ENCODE results near the gene SGMS1. TPM values are rescaled to one million over a fixed set of nuclear protein-coding genes. Genes with fewer than 3 reads are reported as not detected.
"Not testable (repeated sequence)": the region's sequence is repeated elsewhere in the genome, so short reads cannot be mapped to it uniquely, and the experiment has no call there.

Gene SGMS1
- total RNA-seq, 1 donor: 61.2 TPM

GRCh38 chr10:50576245-50576815 is 47.4 kb downstream of the SGMS1 start:
- TF ChIP-seq CTCF (IDR thresholded peaks at IDR 0.05; ENCODE audit: insufficient read depth, low read length): no peak
- DNase-seq (ENCODE audit: low read depth): no peak
- H3K4me3 ChIP-seq (ENCODE audit: low read depth, low read length): no peak overlapping the region

GRCh38 chr10:50575477-50576244 is 48.1 kb downstream of the SGMS1 start:
- TF ChIP-seq CTCF (IDR thresholded peaks at IDR 0.05; ENCODE audit: insufficient read depth, low read length): no peak
- no peak for DNase-seq (ENCODE audit: low read depth)
- H3K4me3 ChIP-seq (ENCODE audit: low read depth, low read length): no peak overlapping the region

- no peak for DNase-seq (ENCODE audit: low read depth)
- no peak for TF ChIP-seq CTCF (IDR thresholded peaks at IDR 0.05; ENCODE audit: insufficient read depth, low read length)
- no peak overlapping the region for H3K4me3 ChIP-seq (ENCODE audit: low read depth, low read length)
Observed at GRCh38 chr10:50574931-50575330, 48.8 kb downstream of the SGMS1 start.

GRCh38 chr10:50574305-50574704 is 49.5 kb downstream of the SGMS1 start:
- no peak overlapping the region for H3K4me3 ChIP-seq (ENCODE audit: low read depth, low read length)
- no peak for DNase-seq (ENCODE audit: low read depth)
- peak; percentile 17 for TF ChIP-seq CTCF (IDR thresholded peaks at IDR 0.05; ENCODE audit: insufficient read depth, low read length)

- DNase-seq (ENCODE audit: low read depth): no peak
- no peak for TF ChIP-seq CTCF (IDR thresholded peaks at IDR 0.05; ENCODE audit: insufficient read depth, low read length)
- H3K4me3 ChIP-seq (ENCODE audit: low read depth, low read length): no peak overlapping the region
Observed at GRCh38 chr10:50572017-50572491, 51.7 kb downstream of the SGMS1 start.

- not testable (repeated sequence) for DNase-seq (ENCODE audit: low read depth)
Observed at GRCh38 chr10:50568750-50569149, 55.0 kb downstream of the SGMS1 start.

GRCh38 chr10:50567384-50567783 is 56.4 kb downstream of the SGMS1 start:
- H3K4me3 ChIP-seq (ENCODE audit: low read depth, low read length): no peak overlapping the region
- TF ChIP-seq CTCF (IDR thresholded peaks at IDR 0.05; ENCODE audit: insufficient read depth, low read length): no peak
- DNase-seq (ENCODE audit: low read depth): no peak

More at GRCh38 chr10:50568750-50569149, 55.0 kb downstream of the SGMS1 start:
- not testable (repeated sequence) for H3K4me3 ChIP-seq (ENCODE audit: low read depth, low read length)

Data from fibroblast of the aortic adventitia (primary cell).